Spleen (tissue), 7 donors: ENCODE results near the gene TEX35.

ENCODE experiments used
- CTCF ChIP-seq, 11 experiments: fragments of 200-600 bp in 7 of 11; fragments of 450-650 bp in 4 of 11; sonication (generic) in 4 of 11; IDR thresholded peaks in 8 of 11; conservative IDR thresholded peaks in 3 of 11; 1 replicate in 7 of 11; 2 replicates in 4 of 11; pipeline versions ENCODE4 v1.4.0 to v1.8.0; 2016 to 2021; ENCODE audit warnings: antibody characterized with exemption in 11 of 11, inconsistent platforms in 4 of 11, mild to moderate bottlenecking in 1 of 11
- POLR2A ChIP-seq, 3 donors: fragments of 450-650 bp; IDR thresholded peaks; one replicate each; pipeline ENCODE4 v1.5.1; 2017; ENCODE audit warnings: antibody characterized with exemption in 3 of 3, mild to moderate bottlenecking in 1 of 3
- POLR2AphosphoS5 ChIP-seq, 3 donors: sonication (generic); formaldehyde crosslinking; IDR thresholded peaks; one replicate each; pipeline ENCODE4 v1.5.1; 2017; ENCODE audit warnings: antibody characterized with exemption in 3 of 3
- donor health status: DM: no; HTN: no; CAD: no; lungs with moderate emphysema.
- donor health status: DM: no; HTN: no; CAD: no.
- donor health status: DM: no; HTN: no; CAD: no.

DNA sequence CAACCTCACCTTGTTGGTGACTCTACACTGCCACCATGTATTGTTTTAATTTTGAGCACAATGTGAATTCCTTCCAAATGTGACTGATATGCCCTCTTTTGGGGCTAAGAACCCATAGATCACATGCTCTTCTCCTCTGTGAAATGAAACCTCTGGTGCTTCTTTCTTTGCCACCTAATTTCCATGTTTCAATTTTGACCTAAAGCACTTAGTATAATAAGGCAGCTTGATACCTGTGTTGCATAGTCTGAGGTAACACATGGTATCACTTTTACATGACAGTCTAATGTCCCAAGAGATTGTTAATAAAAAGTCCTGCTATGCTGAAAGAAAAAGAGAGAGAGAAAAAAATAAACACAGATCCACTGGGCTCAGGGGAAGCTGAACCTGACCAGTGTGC, 40.4 kb upstream of the TEX35 start:
- no peak for TF ChIP-seq CTCF (IDR thresholded peaks at IDR 0.05 in 8 of 11, conservative IDR thresholded peaks at IDR 0.05 in 3 of 11)
- TF ChIP-seq POLR2A (IDR thresholded peaks at IDR 0.05), result no peak
- no peak for TF ChIP-seq POLR2AphosphoS5 (IDR thresholded peaks at IDR 0.05)
